Mucosa of descending colon (tissue), 3 donors: ENCODE results near the gene SETX. TPM values are rescaled to one million over a fixed set of nuclear protein-coding genes. Genes with fewer than 3 reads are reported as not detected.

Experiments used
- ATAC-seq: fragments of 200-7000 bp; cut with Tn5 transposase; one replicate; pipeline ENCODE4 v1.9.1; 2020; ENCODE audit warnings: mild to moderate bottlenecking, moderate library complexity
- DNase-seq, 3 donors: peaks; one replicate each; pipeline ENCODE4 v3.0.0-alpha.2; 2020
- H3K36me3 ChIP-seq: fragments of 200-600 bp; one replicate; pipeline ENCODE4 v1.8.0; 2021; ENCODE audit warnings: low read depth, mild to moderate bottlenecking
- H3K4me1 ChIP-seq: fragments of 200-600 bp; one replicate; pipeline ENCODE4 v1.8.0; 2021; ENCODE audit warnings: low read depth, mild to moderate bottlenecking
- H3K4me3 ChIP-seq: fragments of 200-600 bp; one replicate; pipeline ENCODE4 v1.8.0; 2021; ENCODE audit warnings: mild to moderate bottlenecking
- H3K9me3 ChIP-seq: fragments of 200-600 bp; one replicate; pipeline ENCODE4 v1.8.0; 2021; ENCODE audit warnings: mild to moderate bottlenecking
- CTCF ChIP-seq: fragments of 200-600 bp; IDR thresholded peaks from one replicate; pipeline ENCODE4 v1.8.0; 2022; ENCODE audit warnings: antibody characterized with exemption, mild to moderate bottlenecking
- intact Hi-C, 2 donors: fragments of 100-400 bp; cut with DNase I in 1 of 2; cut with micrococcal nuclease in 1 of 2; formaldehyde crosslinking; loops; one replicate each; pipeline versions ENCODE4 v1.11.0 to v1.11.1; 2022; cut with DNase I, micrococcal nuclease
- total RNA-seq, 3 donors: library from RNA; stranded (reverse); fragmentation: NEBNext Ultra II Directional in 2 of 3; extraction: Animal tissue kit (Norgen Biotek cat#: 25700) in 2 of 3; gene quantifications; one replicate each; pipeline versions ENCODE4 v1.2.1 to v1.2.4, GENCODE V29; 2021 to 2023
- donor health status: DM: no; HTN: no; CAD: no; lungs with moderate emphysema.
- donor health status: DM: no; HTN: no; CAD: no.
- donor health status: DM: no; HTN: yes; CAD: no.

SETX gene
- total RNA-seq, 3 donors from 2014 or later = 35.4 to 54.2 (median 38.7) TPM

- DNase-seq = no peak
- Histone ChIP-seq H3K4me1 (no peaks in the 10 kb centered on the region), H3K4me3 (no peak overlapping the region), H3K36me3 (peaks cover 34% of the 10 kb centered on the region), H3K9me3 (no peaks in the 10 kb centered on the region)
- no peak for TF ChIP-seq CTCF
- ATAC-seq = no peak
- intact Hi-C loops = no loop called here
Observed at GRCh38 chr9:132333556-132333955, 21.2 kb downstream of the SETX start.

GRCh38 chr9:132328580-132328979 lies 26.2 kb downstream of the SETX start:
- ATAC-seq (no peak), DNase-seq (no peak)
- Histone ChIP-seq H3K4me3 (no peak overlapping the region), H3K4me1 (no peaks in the 10 kb centered on the region), H3K9me3 (no peaks in the 10 kb centered on the region), H3K36me3 (peaks cover 16% of the 10 kb centered on the region)
- intact Hi-C loops = no loop called here
- no peak for TF ChIP-seq CTCF

- ATAC-seq (no peak), DNase-seq (no peak)
- H3K4me1 ChIP-seq = no peaks in the 10 kb centered on the region
- TF ChIP-seq CTCF = no peak
- intact Hi-C loops = no loop called here
- H3K9me3 ChIP-seq = no peaks in the 10 kb centered on the region
- H3K4me3 ChIP-seq = no peak overlapping the region
- peaks cover 16% of the 10 kb centered on the region for H3K36me3 ChIP-seq
Observed at GRCh38 chr9:132327537-132327936, 27.2 kb downstream of the SETX start.

DNA sequence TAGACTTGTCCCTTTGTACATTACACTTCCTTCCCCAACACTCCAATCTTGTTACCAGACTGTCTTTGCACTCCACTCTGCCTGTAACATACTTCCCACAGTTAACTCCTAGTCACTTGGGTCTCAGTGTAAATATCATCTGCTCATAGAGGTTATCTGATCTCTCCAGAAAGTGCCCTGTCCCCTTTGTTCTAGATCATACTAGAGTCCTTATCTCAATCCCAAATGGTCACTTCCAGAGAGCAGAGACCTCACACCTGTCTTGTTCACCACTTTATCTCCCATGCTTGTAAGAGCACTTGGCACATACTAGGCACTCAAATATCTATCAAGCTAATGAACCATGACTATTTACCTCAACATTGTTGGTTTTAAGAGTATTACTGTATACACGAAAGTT lies 30.4 kb downstream of the SETX start:
- TF ChIP-seq CTCF = no peak
- intact Hi-C loops = no loop called here
- no peak for DNase-seq
- Histone ChIP-seq H3K36me3 (no peaks in the 10 kb centered on the region), H3K4me3 (no peak overlapping the region), H3K9me3 (no peaks in the 10 kb centered on the region), H3K4me1 (no peaks in the 10 kb centered on the region)
- ATAC-seq = no peak

GRCh38 chr9:132319421-132320110 lies 35.2 kb downstream of the SETX start:
- no peak for ATAC-seq
- H3K36me3 ChIP-seq = no peaks in the 10 kb centered on the region
- intact Hi-C loops = no loop called here
- H3K4me1 ChIP-seq = no peaks in the 10 kb centered on the region
- no peak for DNase-seq
- H3K4me3 ChIP-seq = no peak overlapping the region
- no peaks in the 10 kb centered on the region for H3K9me3 ChIP-seq
- TF ChIP-seq CTCF = no peak

DNA sequence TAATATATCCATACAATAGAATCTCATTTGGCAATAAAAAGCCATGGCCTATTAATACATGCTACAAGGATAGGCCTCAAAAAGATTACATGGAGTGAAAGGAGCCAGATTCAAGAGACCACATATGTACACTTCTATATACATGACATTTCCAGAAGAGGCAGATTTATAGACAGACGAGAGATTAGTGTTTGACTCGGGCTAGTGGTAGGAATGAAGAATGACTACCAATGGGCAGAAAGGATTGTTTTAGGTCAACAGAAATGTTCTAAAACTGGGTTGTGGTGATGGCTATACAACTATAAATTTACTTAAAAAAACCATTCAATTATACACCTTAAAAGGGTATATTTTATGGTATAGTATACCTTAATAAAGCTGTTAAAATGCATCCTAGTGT lies 41.9 kb downstream of the SETX start:
- Histone ChIP-seq H3K9me3 (no peaks in the 10 kb centered on the region), H3K4me3 (no peak overlapping the region), H3K4me1 (no peaks in the 10 kb centered on the region), H3K36me3 (no peaks in the 10 kb centered on the region)
- intact Hi-C loops = no loop called here
- DNase-seq (no peak), ATAC-seq (no peak)
- no peak for TF ChIP-seq CTCF
